ENCODE data around the gene GLRX3.
A peak's percentile ranks its signal among the peaks of the same experiment; 100 is the strongest.

Gene GLRX3

DNA sequence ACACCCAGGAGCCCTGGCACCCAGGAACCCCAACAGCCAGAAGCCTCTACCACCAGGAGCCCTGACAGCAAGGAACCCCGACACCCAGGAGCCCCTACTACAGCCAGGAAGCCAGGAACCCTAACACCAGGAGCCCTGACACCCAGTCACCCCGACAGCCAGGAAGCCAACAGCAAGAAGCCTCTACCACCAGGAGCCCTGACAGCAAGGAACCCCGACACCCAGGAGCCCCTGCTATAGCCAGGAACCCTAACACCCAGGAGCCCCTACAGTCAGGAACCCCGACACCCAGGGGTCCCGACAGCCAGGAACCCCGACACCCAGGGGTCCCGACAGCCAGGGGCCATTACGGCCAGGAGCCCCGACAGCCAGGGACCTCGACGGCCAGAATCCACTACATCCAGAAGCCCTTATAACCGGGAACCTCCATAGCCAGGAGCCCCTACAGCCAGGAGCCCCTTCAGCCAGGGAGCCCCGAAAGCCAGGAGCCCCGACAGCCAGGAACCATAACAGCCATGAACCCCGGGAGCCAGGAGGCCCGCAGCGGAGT lies 440 bp upstream of the GLRX3 start:
- Histone ChIP-seq H3K4me1 (ENCODE audit: insufficient read depth, low read length, severe bottlenecking) (peaks cover 45% of the 10 kb centered on the region), H3K36me3 (ENCODE audit: insufficient read depth, low read length) (peaks cover 10% of the 10 kb centered on the region; the same call in 1 of the 2 replicates), H2AFZ (ENCODE audit: low read length) (peak overlapping the region; percentile 86; the same call in 1 of the 2 replicates), H3K9me2 (ENCODE audit: low read depth, low read length) (no peaks in the 10 kb centered on the region), H4K20me1 (ENCODE audit: insufficient read depth, low read length) (no peaks in the 10 kb centered on the region), H3K27me3 (ENCODE audit: insufficient read depth, low read length) (no peaks in the 10 kb centered on the region), H3K27ac (ENCODE audit: low read depth, low read length, poor library complexity, severe bottlenecking) (no peak overlapping the region), H3K4me2 (ENCODE audit: low read length) (peak overlapping the region; percentile 98), H3F3A (ENCODE audit: insufficient read depth, low read length) (no peaks in the 10 kb centered on the region), H3K9me3 (ENCODE audit: low read length) (no peaks in the 10 kb centered on the region), H3K79me2 (ENCODE audit: insufficient read depth, low read length) (peaks cover 39% of the 10 kb centered on the region), H3K9ac (ENCODE audit: low read length) (peak overlapping the region; percentile 90), H3K4me3 (ENCODE audit: low read depth, low read length, poor library complexity, severe bottlenecking) (peak overlapping the region; percentile 96)
- no peak for TF ChIP-seq EZH2 (IDR thresholded peaks at IDR 0.05; ENCODE audit: borderline replicate concordance, low read length)
- TF ChIP-seq, protein P1, sequence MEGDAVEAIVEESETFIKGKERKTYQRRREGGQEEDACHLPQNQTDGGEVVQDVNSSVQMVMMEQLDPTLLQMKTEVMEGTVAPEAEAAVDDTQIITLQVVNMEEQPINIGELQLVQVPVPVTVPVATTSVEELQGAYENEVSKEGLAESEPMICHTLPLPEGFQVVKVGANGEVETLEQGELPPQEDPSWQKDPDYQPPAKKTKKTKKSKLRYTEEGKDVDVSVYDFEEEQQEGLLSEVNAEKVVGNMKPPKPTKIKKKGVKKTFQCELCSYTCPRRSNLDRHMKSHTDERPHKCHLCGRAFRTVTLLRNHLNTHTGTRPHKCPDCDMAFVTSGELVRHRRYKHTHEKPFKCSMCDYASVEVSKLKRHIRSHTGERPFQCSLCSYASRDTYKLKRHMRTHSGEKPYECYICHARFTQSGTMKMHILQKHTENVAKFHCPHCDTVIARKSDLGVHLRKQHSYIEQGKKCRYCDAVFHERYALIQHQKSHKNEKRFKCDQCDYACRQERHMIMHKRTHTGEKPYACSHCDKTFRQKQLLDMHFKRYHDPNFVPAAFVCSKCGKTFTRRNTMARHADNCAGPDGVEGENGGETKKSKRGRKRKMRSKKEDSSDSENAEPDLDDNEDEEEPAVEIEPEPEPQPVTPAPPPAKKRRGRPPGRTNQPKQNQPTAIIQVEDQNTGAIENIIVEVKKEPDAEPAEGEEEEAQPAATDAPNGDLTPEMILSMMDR (IDR thresholded peaks at IDR 0.05; ENCODE audit: low read length), result no peak

DNA sequence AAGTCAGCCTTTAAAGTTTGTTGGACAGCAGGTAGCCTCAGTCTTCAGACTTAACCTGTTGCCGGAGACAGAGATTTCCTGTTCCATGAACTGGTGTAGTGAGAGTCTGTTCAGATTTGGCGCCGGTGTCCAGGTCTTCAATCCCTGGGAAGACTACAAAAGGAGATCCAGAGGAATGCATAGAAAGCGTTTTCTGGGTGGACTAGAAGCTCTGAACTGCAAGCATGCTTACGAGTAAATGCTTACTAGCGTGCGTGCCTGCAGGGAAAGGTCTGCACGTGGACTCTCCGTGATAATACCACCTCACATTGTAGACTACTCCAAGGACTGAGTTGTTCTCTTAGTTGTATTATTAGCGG lies 878 bp downstream of the GLRX3 start:
- Histone ChIP-seq H3K27ac (ENCODE audit: low read depth, low read length, poor library complexity, severe bottlenecking) (peak overlapping the region; percentile 28), H3K4me1 (ENCODE audit: insufficient read depth, low read length, severe bottlenecking) (peaks cover 58% of the 10 kb centered on the region), H3K79me2 (ENCODE audit: insufficient read depth, low read length) (peaks cover 49% of the 10 kb centered on the region), H3K4me3 (ENCODE audit: low read depth, low read length, poor library complexity, severe bottlenecking) (peak overlapping the region; percentile 96), H3F3A (ENCODE audit: insufficient read depth, low read length) (no peaks in the 10 kb centered on the region), H3K4me2 (ENCODE audit: low read length) (peak overlapping the region; percentile 98), H4K20me1 (ENCODE audit: insufficient read depth, low read length) (no peaks in the 10 kb centered on the region), H3K9me3 (ENCODE audit: low read length) (no peaks in the 10 kb centered on the region), H3K9me2 (ENCODE audit: low read depth, low read length) (no peaks in the 10 kb centered on the region), H3K36me3 (ENCODE audit: insufficient read depth, low read length) (peaks cover 11% of the 10 kb centered on the region; the same call in 1 of the 2 replicates), H2AFZ (ENCODE audit: low read length) (no peak overlapping the region), H3K27me3 (ENCODE audit: insufficient read depth, low read length) (no peaks in the 10 kb centered on the region), H3K9ac (ENCODE audit: low read length) (peak overlapping the region; percentile 90)
- TF ChIP-seq EZH2 (IDR thresholded peaks at IDR 0.05; ENCODE audit: borderline replicate concordance, low read length), result no peak
- TF ChIP-seq, protein P1 (IDR thresholded peaks at IDR 0.05; ENCODE audit: low read length), result no peak

DNA sequence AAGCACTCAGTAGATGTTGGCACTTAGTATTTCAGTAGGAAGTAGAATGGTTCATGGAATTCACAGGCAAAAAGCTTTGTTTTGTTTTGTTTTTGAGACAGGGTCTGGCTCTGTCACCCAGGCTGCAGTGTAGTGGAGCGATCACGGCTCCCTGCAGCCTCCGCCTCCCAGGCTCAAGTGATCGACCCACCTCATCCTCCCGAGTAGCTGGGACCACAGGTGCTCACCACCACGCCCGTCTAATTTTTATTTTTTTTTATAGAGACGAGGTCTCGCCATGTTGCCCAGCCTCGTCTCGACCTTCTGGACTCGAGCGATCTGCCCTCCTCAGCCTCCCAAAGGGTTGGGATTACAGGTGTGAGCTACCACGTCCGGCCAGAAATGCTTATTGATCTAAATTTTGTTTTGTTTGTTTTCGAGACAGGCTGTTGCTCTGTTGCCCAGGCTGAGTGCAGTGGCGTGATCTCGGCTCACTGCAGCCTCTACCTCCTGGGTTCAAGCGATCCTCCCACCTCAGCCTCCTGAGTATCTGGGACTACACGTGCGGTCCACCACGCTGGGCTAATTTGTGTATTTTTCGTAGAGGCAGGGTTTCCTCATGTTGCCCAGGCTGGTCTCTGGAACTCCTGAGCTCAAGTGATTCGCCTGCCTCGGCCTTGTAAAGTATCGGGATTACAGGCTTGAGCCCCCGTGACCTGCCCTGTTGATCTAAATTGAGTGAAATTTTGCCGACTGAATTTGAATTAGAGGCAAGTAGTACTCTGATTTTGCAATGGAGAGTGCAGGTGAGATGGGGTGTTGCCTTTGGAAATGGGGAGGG lies 1.7 kb downstream of the GLRX3 start:
- no peaks in the 10 kb centered on the region for H3F3A ChIP-seq (ENCODE audit: insufficient read depth, low read length)
- peak overlapping the region; percentile 90 for H3K9ac ChIP-seq (ENCODE audit: low read length)
- peak overlapping the region; percentile 98 for H3K4me2 ChIP-seq (ENCODE audit: low read length)
- no peak overlapping the region for H2AFZ ChIP-seq (ENCODE audit: low read length)
- no peak for TF ChIP-seq EZH2 (IDR thresholded peaks at IDR 0.05; ENCODE audit: borderline replicate concordance, low read length)
- TF ChIP-seq, protein P1 (IDR thresholded peaks at IDR 0.05; ENCODE audit: low read length), result no peak
- H3K4me3 ChIP-seq (ENCODE audit: low read depth, low read length, poor library complexity, severe bottlenecking), result peak overlapping the region; percentile 96
- H3K79me2 ChIP-seq (ENCODE audit: insufficient read depth, low read length), result peaks cover 57% of the 10 kb centered on the region
- H3K36me3 ChIP-seq (ENCODE audit: insufficient read depth, low read length), result peaks cover 17% of the 10 kb centered on the region; the same call in 1 of the 2 replicates
- H3K4me1 ChIP-seq (ENCODE audit: insufficient read depth, low read length, severe bottlenecking), result peaks cover 66% of the 10 kb centered on the region
- no peak overlapping the region for H3K27ac ChIP-seq (ENCODE audit: low read depth, low read length, poor library complexity, severe bottlenecking)
- H3K9me2 ChIP-seq (ENCODE audit: low read depth, low read length), result no peaks in the 10 kb centered on the region
- H3K9me3 ChIP-seq (ENCODE audit: low read length), result no peaks in the 10 kb centered on the region
- H4K20me1 ChIP-seq (ENCODE audit: insufficient read depth, low read length), result no peaks in the 10 kb centered on the region
- H3K27me3 ChIP-seq (ENCODE audit: insufficient read depth, low read length), result no peaks in the 10 kb centered on the region

Measured in OCI-LY1 (cell line).